AG08395 (cell line): ENCODE results near the gene TNK1.
A peak's percentile ranks its signal among the peaks of the same experiment; 100 is the strongest.

Experiments used
- DNase-seq: peaks from one replicate; pipeline ENCODE4 v3.0.0; 2012; ENCODE audit warnings: mixed read lengths, low spot score

The TNK1 gene

DNA sequence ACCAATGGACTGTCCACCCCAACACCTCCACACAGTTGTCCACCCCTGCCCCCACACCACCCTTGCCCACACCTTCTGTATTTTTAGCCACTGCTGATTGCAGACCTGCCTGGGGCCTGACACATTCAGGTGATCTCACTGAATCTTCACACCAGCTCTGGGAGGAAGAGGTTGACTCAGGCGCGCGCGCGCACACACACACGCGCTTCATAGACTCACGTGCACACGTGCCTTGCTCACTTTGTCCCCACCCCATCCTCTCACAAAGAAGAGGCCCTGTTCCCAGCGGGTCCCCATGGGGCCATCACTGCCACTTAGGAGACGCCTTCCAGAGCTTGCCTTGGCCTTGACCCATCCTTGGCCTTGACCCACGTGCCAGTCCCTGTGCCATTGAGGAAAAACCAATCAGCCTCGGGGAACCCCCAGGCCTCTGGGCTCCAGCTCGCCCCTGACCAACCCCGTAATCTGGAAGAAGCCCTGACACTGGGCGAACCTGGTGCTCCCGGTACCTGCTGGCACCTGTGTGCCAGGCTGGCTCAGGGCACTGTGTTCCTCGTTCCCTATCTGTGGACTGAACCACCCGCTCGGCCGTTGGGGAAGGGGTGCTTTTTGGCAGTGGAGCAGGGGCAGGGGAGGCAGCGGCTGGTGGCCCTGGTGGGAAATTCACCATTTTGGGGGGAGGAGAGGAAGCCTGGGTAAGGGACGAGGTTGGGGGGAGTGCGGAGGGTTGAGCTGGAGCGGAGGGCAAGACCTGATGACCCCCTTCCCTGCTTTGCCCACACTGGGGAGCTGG is 29.9 kb downstream of the TNK1 start:
- no peak for DNase-seq

DNA sequence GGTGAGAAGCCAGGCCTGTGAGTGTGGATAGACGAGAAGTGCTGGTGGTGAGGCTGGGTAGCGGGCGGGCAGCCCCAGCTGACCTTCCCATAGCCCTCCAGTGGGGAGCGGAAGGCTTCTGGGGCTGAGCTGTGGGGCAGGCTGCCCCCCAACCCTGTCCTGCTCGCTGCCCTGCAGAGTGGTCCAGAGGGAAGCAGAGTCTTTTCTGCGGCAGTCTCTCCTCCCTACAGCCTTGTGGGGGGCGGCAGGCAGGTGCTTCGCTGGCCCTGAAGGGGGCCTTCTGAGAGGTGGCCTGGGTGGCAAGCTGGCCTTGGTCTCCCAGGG is 30.5 kb downstream of the TNK1 start:
- DNase-seq: no peak

GRCh38 chr17:7413346-7413985 is 32.6 kb downstream of the TNK1 start:
- peak; percentile 79 for DNase-seq

GRCh38 chr17:7414837-7415236 is 33.9 kb downstream of the TNK1 start:
- no peak for DNase-seq

DNA sequence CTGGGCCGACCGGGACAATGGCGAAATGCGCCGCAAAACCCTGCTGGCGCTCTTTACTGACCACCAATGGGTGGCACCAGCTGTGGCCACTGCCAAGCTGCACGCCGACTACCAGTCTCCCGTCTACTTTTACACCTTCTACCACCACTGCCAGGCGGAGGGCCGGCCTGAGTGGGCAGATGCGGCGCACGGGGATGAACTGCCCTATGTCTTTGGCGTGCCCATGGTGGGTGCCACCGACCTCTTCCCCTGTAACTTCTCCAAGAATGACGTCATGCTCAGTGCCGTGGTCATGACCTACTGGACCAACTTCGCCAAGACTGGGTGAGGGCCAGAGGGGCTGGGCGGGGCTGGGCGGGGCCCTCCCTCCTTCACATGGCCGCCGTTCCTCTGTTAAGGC is 34.9 kb downstream of the TNK1 start:
- no peak for DNase-seq

GRCh38 chr17:7416323-7416722 is 35.4 kb downstream of the TNK1 start:
- no peak for DNase-seq

GRCh38 chr17:7417056-7417655 is 36.3 kb downstream of the TNK1 start:
- DNase-seq: no peak

DNA sequence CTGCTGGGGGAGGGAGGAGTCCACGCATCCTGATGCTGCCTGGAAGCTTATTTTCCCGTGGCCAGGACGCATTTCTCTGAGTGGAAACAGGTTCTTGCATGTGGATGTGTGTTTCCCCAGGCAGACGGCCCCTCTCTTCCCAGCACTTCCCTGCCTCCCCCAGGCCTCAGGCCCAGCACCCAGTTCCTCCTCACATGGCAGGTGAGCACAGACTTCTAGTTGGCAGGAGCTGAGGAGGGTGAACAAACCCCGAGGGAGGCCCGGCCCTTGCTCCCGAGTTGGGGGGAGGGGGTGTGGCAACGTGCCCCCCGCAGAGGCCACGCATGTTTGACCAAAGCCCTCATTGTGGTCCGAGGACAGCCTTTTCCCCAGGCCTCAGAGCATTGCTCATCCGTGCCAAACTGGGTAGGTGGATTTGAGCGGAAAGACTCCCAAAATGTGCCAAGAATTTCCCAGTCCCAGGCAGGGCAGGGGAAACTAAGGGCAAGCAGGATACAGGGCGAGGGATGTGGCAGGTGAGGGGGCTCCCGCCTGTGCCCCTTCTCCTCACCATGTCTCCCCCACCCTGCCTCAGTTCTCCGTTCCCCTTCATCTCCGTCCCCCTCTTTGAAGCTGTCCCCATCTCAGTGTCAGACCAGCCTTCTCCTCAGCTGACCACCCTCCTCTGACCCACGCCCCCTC is 37.7 kb downstream of the TNK1 start:
- DNase-seq: no peak

GRCh38 chr17:7419819-7420610 is 39.1 kb downstream of the TNK1 start, which contains the start of gene SPEM1:
Gene SPEM1, plus strand, starts transcription at chr17:7420324. Its CDS starts 61 bp downstream, at chr17:7420385.
- no peak for DNase-seq

DNA sequence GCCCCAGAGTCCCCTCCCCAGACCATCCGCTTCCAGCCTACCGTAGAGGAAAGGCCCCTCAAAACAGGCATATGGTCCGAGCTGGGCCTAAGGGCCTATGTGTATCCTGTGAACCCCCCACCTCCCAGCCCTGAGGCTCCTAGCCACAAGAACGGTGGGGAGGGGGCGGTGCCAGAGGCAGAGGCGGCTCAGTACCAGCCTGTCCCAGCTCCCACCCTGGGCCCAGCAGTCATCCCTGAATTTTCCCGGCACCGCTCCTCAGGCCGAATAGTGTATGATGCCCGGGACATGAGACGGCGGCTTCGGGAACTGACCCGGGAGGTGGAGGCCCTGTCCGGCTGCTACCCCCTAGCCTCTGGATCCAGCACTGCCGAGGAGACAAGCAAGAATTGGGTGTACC is 40.3 kb downstream of the TNK1 start:
- no peak for DNase-seq

- no peak for DNase-seq
Observed at GRCh38 chr17:7423679-7424078, 42.8 kb downstream of the TNK1 start.

DNA sequence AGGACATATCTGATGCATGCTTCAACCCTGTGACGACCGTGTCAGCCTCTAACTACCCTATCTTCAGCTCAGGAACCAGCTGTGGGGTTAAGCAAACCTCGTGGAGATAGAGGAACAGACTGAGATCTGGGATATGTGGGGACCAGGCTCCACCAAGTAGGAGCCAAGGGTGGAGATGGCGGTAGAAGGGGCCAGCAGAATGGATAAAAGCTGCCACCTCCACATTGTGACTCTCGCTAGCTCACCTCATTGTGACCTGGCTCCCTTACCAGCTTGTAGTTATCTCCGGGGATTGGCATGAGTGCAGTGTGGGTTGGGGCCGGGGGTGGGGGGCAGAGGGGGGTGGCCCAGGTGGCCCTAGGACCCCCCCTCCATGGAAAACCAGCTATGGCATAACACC is 44.4 kb downstream of the TNK1 start, which contains the start of gene SPEM2:
Gene SPEM2 (plus strand): TSS at position 301 of the 400 bp plus-strand sequence. CDS start 73 bp downstream, at position 374.
- DNase-seq: no peak

DNA sequence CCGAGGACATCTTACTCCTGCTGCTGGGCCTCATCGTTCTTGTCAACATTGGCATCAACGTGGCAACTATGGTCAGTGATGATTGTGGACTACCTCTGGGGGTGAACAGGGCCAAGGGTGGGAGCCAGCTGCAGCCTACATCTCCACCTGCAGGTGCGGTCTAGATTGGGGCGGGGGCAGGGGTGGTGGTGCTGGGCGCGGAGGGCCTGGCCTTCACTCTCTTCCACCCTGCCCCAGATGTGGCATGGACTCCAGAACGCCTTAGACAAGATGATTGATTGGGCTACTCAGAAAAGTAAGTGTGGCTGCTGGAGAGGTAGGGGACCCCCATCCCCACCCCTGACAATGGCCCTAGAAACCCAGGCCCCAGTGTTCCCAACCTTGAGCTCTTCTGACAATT is 44.9 kb downstream of the TNK1 start:
- DNase-seq: no peak

DNA sequence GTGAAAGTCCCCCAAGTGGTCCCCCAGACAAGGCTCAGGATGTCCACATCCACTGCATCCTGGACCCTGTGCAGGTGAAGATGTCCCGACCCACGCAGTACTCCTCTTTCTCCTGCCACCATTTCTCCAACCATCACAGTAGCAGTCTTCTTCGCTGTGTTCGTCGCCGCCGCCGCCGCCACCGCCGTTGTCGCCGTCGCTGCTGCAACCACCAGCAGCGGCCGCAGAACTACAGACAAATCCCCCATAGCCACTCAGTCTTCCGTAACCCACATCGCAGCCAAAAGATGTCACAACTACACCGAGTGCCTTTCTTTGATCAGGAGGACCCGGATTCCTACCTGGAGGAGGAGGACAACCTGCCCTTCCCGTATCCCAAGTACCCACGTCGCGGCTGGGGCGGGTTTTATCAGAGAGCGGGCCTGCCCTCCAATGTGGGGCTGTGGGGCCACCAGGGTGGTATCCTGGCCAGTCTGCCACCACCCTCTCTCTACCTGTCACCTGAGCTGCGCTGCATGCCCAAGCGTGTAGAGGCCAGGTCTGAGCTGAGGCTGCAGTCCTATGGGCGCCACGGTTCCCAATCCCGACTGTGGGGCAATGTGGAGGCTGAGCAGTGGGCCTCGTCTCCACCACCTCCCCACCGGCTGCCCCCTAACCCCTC is 45.4 kb downstream of the TNK1 start:
- no peak for DNase-seq

- no peak for DNase-seq
Observed at GRCh38 chr17:7426896-7427489, 46.1 kb downstream of the TNK1 start.

GRCh38 chr17:7427549-7427948 is 46.7 kb downstream of the TNK1 start:
- DNase-seq: no peak

GRCh38 chr17:7428557-7428956 is 47.7 kb downstream of the TNK1 start, which contains the start of gene SPEM3:
Gene SPEM3, plus strand, starts transcription at chr17:7428857. Its CDS starts 46 bp downstream, at chr17:7428903.
- DNase-seq: no peak

DNA sequence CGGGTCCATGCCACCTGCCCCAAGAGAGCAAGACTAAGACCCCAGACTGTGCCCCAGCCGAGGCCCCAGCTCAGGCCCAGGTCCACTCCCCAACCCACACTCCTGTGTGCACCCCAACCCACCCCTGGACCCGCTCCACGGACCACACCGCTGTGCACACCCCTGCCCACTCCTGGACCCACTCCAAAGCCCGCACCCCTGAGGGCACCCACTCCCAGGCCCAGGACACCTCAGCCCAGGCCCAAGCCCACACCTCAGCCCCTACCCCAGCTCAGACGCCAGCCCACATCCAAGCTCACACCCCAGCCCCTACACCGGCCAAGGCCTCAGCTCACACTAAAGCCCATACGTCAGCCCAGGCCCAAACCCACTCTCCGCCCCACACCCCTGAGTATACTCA is 48.8 kb downstream of the TNK1 start:
- no peak for DNase-seq

DNA sequence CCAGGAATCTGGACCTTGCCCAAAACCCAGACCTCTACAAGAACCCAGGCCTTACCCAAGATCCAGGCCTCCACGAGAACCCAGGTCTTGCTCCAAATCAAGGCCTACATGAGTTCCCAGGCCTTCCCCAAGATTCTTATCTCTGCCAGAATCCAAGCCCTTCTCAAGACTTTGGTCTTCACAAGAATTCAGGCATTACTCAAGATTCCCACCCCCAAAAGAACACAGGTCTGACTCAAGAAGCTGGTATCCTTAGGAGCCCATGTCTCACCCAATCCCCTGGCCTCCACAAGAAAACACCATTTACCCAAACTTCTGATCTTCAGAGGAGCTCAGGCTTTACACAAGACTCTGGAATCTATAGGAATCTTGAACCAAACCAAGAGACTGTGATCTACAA is 50.3 kb downstream of the TNK1 start:
- no peak for DNase-seq

GRCh38 chr17:7432296-7432695 is 51.4 kb downstream of the TNK1 start:
- no peak for DNase-seq
